C4-2B (cell line): ENCODE measurements around the gene LAP3.

ENCODE experiments used
- H3K27ac ChIP-seq: fragments of 450-650 bp; 2 replicates; pipeline ENCODE4 v1.5.1; 2017
- ZFX ChIP-seq: fragments of 450-650 bp; IDR thresholded peaks from 2 replicates; pipeline ENCODE4 v1.6.1; 2017
- TF ChIP-seq, protein P1 (sequence below): fragments of 450-650 bp; conservative IDR thresholded peaks from 2 replicates; pipeline ENCODE4 v1.5.1; 2017; ENCODE audit warnings: mild to moderate bottlenecking

The LAP3 gene

GRCh38 chr4:17654701-17655100, 77.7 kb downstream of the LAP3 start:
- H3K27ac ChIP-seq = no peak overlapping the region

GRCh38 chr4:17657090-17657489, 80.1 kb downstream of the LAP3 start:
- TF ChIP-seq ZFX = no peak
- TF ChIP-seq, protein P1, sequence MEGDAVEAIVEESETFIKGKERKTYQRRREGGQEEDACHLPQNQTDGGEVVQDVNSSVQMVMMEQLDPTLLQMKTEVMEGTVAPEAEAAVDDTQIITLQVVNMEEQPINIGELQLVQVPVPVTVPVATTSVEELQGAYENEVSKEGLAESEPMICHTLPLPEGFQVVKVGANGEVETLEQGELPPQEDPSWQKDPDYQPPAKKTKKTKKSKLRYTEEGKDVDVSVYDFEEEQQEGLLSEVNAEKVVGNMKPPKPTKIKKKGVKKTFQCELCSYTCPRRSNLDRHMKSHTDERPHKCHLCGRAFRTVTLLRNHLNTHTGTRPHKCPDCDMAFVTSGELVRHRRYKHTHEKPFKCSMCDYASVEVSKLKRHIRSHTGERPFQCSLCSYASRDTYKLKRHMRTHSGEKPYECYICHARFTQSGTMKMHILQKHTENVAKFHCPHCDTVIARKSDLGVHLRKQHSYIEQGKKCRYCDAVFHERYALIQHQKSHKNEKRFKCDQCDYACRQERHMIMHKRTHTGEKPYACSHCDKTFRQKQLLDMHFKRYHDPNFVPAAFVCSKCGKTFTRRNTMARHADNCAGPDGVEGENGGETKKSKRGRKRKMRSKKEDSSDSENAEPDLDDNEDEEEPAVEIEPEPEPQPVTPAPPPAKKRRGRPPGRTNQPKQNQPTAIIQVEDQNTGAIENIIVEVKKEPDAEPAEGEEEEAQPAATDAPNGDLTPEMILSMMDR = no peak

More at GRCh38 chr4:17654701-17655100, 77.7 kb downstream of the LAP3 start:
- TF ChIP-seq, protein P1 = no peak

More at GRCh38 chr4:17657090-17657489, 80.1 kb downstream of the LAP3 start:
- no peak overlapping the region for H3K27ac ChIP-seq
